ENCODE measurements around the gene SLC38A11. TPM values are rescaled to one million over a fixed set of nuclear protein-coding genes. Genes with fewer than 3 reads are reported as not detected.

Gene SLC38A11
- total RNA-seq, 1 donor from 2014 or later = not detected

Other genes starting within 250 kb of the SLC38A11 start
- 1.6 and 2.2 TPM in 2 replicates for gene COBLL1, start 113.7 kb downstream of the SLC38A11 start, total RNA-seq
- gene SCN3A, start 248.5 kb upstream of the SLC38A11 start, total RNA-seq = 1.2 and 11.5 TPM in 2 replicates